ENCODE results near the gene RGP1. TPM values are rescaled to one million over a fixed set of nuclear protein-coding genes. Genes with fewer than 3 reads are reported as not detected.

The RGP1 gene
- total RNA-seq, 1 donor from 2014 or later = 27.2 TPM

- Histone ChIP-seq H2AFZ (ENCODE audit: low read depth, low read length) (no peak overlapping the region), H3K36me3 (ENCODE audit: insufficient read depth, low read length) (no peaks in the 10 kb centered on the region), H3K9me3 (ENCODE audit: insufficient read depth, low read depth, low read length) (no peaks in the 10 kb centered on the region), H3K4me2 (ENCODE audit: low read length) (no peak overlapping the region), H3K27me3 (ENCODE audit: insufficient read depth, low read length) (peaks cover 21% of the 10 kb centered on the region), H3K4me3 (ENCODE audit: insufficient read depth, low read depth, low read length) (no peak overlapping the region), H3K27ac (ENCODE audit: low read depth, low read length) (no peak overlapping the region), H3K4me1 (ENCODE audit: insufficient read depth, low read length) (no peaks in the 10 kb centered on the region), H3K79me2 (ENCODE audit: insufficient read depth, low read length) (no peaks in the 10 kb centered on the region), H4K20me1 (ENCODE audit: insufficient read depth, low read length) (no peaks in the 10 kb centered on the region), H3K9ac (ENCODE audit: low read length) (no peak overlapping the region)
- H3K27me3 Mint-ChIP-seq (ENCODE audit: low read depth, unreplicated experiment) = no peaks in the 10 kb centered on the region
- DNase-seq (ENCODE audit: low read depth) (no peak), FAIRE-seq (no peak)
- TF ChIP-seq CTCF (IDR thresholded peaks at IDR 0.05; ENCODE audit: insufficient read depth, low read depth, low read length) (no peak), EZH2 (IDR thresholded peaks at IDR 0.05; ENCODE audit: insufficient read depth, low read length) (no peak)
- H3K9me3 Mint-ChIP-seq (ENCODE audit: unreplicated experiment) = no peaks in the 10 kb centered on the region
- H3K27ac Mint-ChIP-seq (ENCODE audit: unreplicated experiment) = no peak overlapping the region
- H3K4me1 Mint-ChIP-seq (ENCODE audit: low read depth, unreplicated experiment) = no peaks in the 10 kb centered on the region
- H3K36me3 Mint-ChIP-seq (ENCODE audit: low read depth, unreplicated experiment) = peaks cover 4% of the 10 kb centered on the region
- H3K4me3 Mint-ChIP-seq (ENCODE audit: unreplicated experiment) = no peak overlapping the region
Observed at GRCh38 chr9:35781066-35781465, 32.0 kb downstream of the RGP1 start.

- FAIRE-seq = no peak
- H3K27ac Mint-ChIP-seq (ENCODE audit: unreplicated experiment) = no peak overlapping the region
Observed at GRCh38 chr9:35783418-35783817, 34.3 kb downstream of the RGP1 start.

More at GRCh38 chr9:35783418-35783817, 34.3 kb downstream of the RGP1 start:
- no peaks in the 10 kb centered on the region for H3K79me2 ChIP-seq (ENCODE audit: insufficient read depth, low read length)
- Mint-ChIP-seq H3K27me3 (ENCODE audit: low read depth, unreplicated experiment) (no peaks in the 10 kb centered on the region), H3K36me3 (ENCODE audit: low read depth, unreplicated experiment) (peaks cover 8% of the 10 kb centered on the region), H3K4me1 (ENCODE audit: low read depth, unreplicated experiment) (no peaks in the 10 kb centered on the region), H3K4me3 (ENCODE audit: unreplicated experiment) (no peak overlapping the region), H3K9me3 (ENCODE audit: unreplicated experiment) (no peaks in the 10 kb centered on the region)
- no peak overlapping the region for H3K4me3 ChIP-seq (ENCODE audit: insufficient read depth, low read depth, low read length)
- H3K27me3 ChIP-seq (ENCODE audit: insufficient read depth, low read length) = peaks cover 21% of the 10 kb centered on the region
- no peak for TF ChIP-seq CTCF (IDR thresholded peaks at IDR 0.05; ENCODE audit: insufficient read depth, low read depth, low read length)
- TF ChIP-seq EZH2 (IDR thresholded peaks at IDR 0.05; ENCODE audit: insufficient read depth, low read length) = no peak
- H4K20me1 ChIP-seq (ENCODE audit: insufficient read depth, low read length) = no peaks in the 10 kb centered on the region
- H3K9me3 ChIP-seq (ENCODE audit: insufficient read depth, low read depth, low read length) = no peaks in the 10 kb centered on the region
- no peak overlapping the region for H3K27ac ChIP-seq (ENCODE audit: low read depth, low read length)
- H3K9ac ChIP-seq (ENCODE audit: low read length) = no peak overlapping the region
- no peak overlapping the region for H2AFZ ChIP-seq (ENCODE audit: low read depth, low read length)
- no peak overlapping the region for H3K4me2 ChIP-seq (ENCODE audit: low read length)
- H3K4me1 ChIP-seq (ENCODE audit: insufficient read depth, low read length) = no peaks in the 10 kb centered on the region
- DNase-seq (ENCODE audit: low read depth) = no peak
- no peaks in the 10 kb centered on the region for H3K36me3 ChIP-seq (ENCODE audit: insufficient read depth, low read length)

All from astrocyte (in vitro differentiated cells and primary cell).